Superior temporal gyrus (tissue), 1 donor: Measurements from ENCODE around the gene SH3BP1.

Experiments used
- DNase-seq: peaks from one replicate; pipeline ENCODE4 v3.0.0-alpha.2; 2016; ENCODE audit errors: extremely low spot score

Gene SH3BP1

GRCh38 chr22:37616201-37617083 lies 23.0 kb upstream of the SH3BP1 start:
- no peak for DNase-seq

GRCh38 chr22:37617431-37617830 lies 22.0 kb upstream of the SH3BP1 start:
- no peak for DNase-seq

- no peak for DNase-seq
Observed at GRCh38 chr22:37618072-37618656, 21.3 kb upstream of the SH3BP1 start.

- DNase-seq, result no peak
Observed at GRCh38 chr22:37618674-37619073, 20.8 kb upstream of the SH3BP1 start.

- DNase-seq, result no peak
Observed at GRCh38 chr22:37619991-37620390, 19.5 kb upstream of the SH3BP1 start.

GRCh38 chr22:37621352-37621860 lies 18.1 kb upstream of the SH3BP1 start:
- no peak for DNase-seq

GRCh38 chr22:37623075-37624016 lies 16.1 kb upstream of the SH3BP1 start:
- DNase-seq, result peak; percentile 60

GRCh38 chr22:37624017-37624365 lies 15.5 kb upstream of the SH3BP1 start:
- DNase-seq, result no peak

GRCh38 chr22:37624876-37625275 lies 14.6 kb upstream of the SH3BP1 start:
- no peak for DNase-seq

- no peak for DNase-seq
Observed at GRCh38 chr22:37625737-37626136, 13.7 kb upstream of the SH3BP1 start.

- no peak for DNase-seq
Observed at GRCh38 chr22:37626144-37626543, 13.3 kb upstream of the SH3BP1 start.

- no peak for DNase-seq
Observed at GRCh38 chr22:37626556-37627075, 12.9 kb upstream of the SH3BP1 start.

GRCh38 chr22:37627121-37627520 lies 12.3 kb upstream of the SH3BP1 start:
- no peak for DNase-seq

GRCh38 chr22:37627545-37627944 lies 11.9 kb upstream of the SH3BP1 start:
- DNase-seq, result no peak

- no peak for DNase-seq
Observed at GRCh38 chr22:37628830-37629229, 10.6 kb upstream of the SH3BP1 start.

- no peak for DNase-seq
Observed at GRCh38 chr22:37629928-37630327, 9.5 kb upstream of the SH3BP1 start.

- DNase-seq, result no peak
Observed at GRCh38 chr22:37630839-37631435, 8.5 kb upstream of the SH3BP1 start.

- no peak for DNase-seq
Observed at GRCh38 chr22:37631448-37632173, 7.9 kb upstream of the SH3BP1 start.

GRCh38 chr22:37632174-37633088 lies 7.0 kb upstream of the SH3BP1 start:
- DNase-seq, result no peak
